Activated T-cell treated with anti-CD3 and anti-CD28 coated beads, Interleukin-2, amount 50 U/mL, for 4 hours (primary cell): ENCODE results near the gene ADGRG4. TPM values are rescaled to one million over a fixed set of nuclear protein-coding genes. Genes with fewer than 3 reads are reported as not detected.
"Not testable (repeated sequence)": the region's sequence is repeated elsewhere in the genome, so short reads cannot be mapped to it uniquely, and the experiment has no call there.

ENCODE experiments used
- ATAC-seq, 2 donors: fragments of 200-7000 bp; cut with Tn5 transposase; one replicate each; pipeline ENCODE4 v1.10.0; 2021
- DNase-seq: peaks from one replicate; pipeline ENCODE4 v3.0.0-alpha.2; 2020
- H3K27me3 Mint-ChIP-seq: one replicate; pipeline ENCODE4 v1.8.0; 2021; ENCODE audit warnings: low read depth, mixed read lengths
- H3K36me3 Mint-ChIP-seq: one replicate; pipeline ENCODE4 v1.8.0; 2022; ENCODE audit warnings: mixed read lengths; ENCODE audit not compliant: insufficient read depth
- H3K4me1 Mint-ChIP-seq: one replicate; pipeline ENCODE4 v1.8.0; 2021; ENCODE audit warnings: low read depth, mixed read lengths
- H3K4me3 Mint-ChIP-seq: one replicate; pipeline ENCODE4 v1.8.0; 2021; ENCODE audit warnings: mild to moderate bottlenecking, moderate library complexity, mixed read lengths
- H3K9me3 Mint-ChIP-seq: one replicate; pipeline ENCODE4 v1.8.0; 2021; ENCODE audit warnings: mixed read lengths
- total RNA-seq, 3 donors: library from RNA; stranded (reverse); gene quantifications; one replicate each; pipeline ENCODE4 v1.2.1, GENCODE V29; 2021

ADGRG4 gene
- total RNA-seq: not detected

- not testable (repeated sequence) for H3K27me3 Mint-ChIP-seq, H3K4me1 Mint-ChIP-seq, DNase-seq, ATAC-seq, H3K4me3 Mint-ChIP-seq, H3K9me3 Mint-ChIP-seq, H3K36me3 Mint-ChIP-seq
Measured at GRCh38 chrX:136300721-136301120, at the start of gene ADGRG4. ADGRG4 (plus strand) TSS chrX:136300963; CDS start chrX:136308778, 7,815 bp downstream.

GRCh38 chrX:136251041-136251991 lies 49.4 kb upstream of the ADGRG4 start, which contains the start of gene MAP7D3:
MAP7D3 (minus strand) TSS chrX:136251400; CDS start chrX:136251358, 42 bp downstream.
- DNase-seq (peak; percentile 57), ATAC-seq (peak; percentile 88)
- peaks cover 4% of the 10 kb centered on the region for H3K4me1 Mint-ChIP-seq
- H3K27me3 Mint-ChIP-seq: no peaks in the 10 kb centered on the region
- peak within 1 kb of the TSS; percentile 89 for H3K4me3 Mint-ChIP-seq
- no peaks in the 10 kb centered on the region for H3K9me3 Mint-ChIP-seq
- H3K36me3 Mint-ChIP-seq: no peaks in the 10 kb centered on the region

- H3K9me3 Mint-ChIP-seq: no peaks in the 10 kb centered on the region
Measured at GRCh38 chrX:136255541-136255940, 45.2 kb upstream of the ADGRG4 start.

GRCh38 chrX:136256026-136256425 lies 44.7 kb upstream of the ADGRG4 start:
- H3K4me1 Mint-ChIP-seq: peaks cover 13% of the 10 kb centered on the region
- no peak overlapping the region for H3K4me3 Mint-ChIP-seq
- no peaks in the 10 kb centered on the region for H3K9me3 Mint-ChIP-seq
- no peaks in the 10 kb centered on the region for H3K36me3 Mint-ChIP-seq
- H3K27me3 Mint-ChIP-seq: no peaks in the 10 kb centered on the region
- ATAC-seq: no peak
- DNase-seq: no peak

More at GRCh38 chrX:136255541-136255940, 45.2 kb upstream of the ADGRG4 start:
- no peaks in the 10 kb centered on the region for H3K27me3 Mint-ChIP-seq
- DNase-seq (no peak), ATAC-seq (no peak)
- no peaks in the 10 kb centered on the region for H3K36me3 Mint-ChIP-seq
- no peak overlapping the region for H3K4me3 Mint-ChIP-seq
- H3K4me1 Mint-ChIP-seq: peaks cover 13% of the 10 kb centered on the region

GRCh38 chrX:136258951-136259350 lies 41.8 kb upstream of the ADGRG4 start:
- Mint-ChIP-seq H3K4me1 (peaks cover 11% of the 10 kb centered on the region), H3K4me3 (no peak overlapping the region), H3K27me3 (no peaks in the 10 kb centered on the region), H3K9me3 (no peaks in the 10 kb centered on the region), H3K36me3 (no peaks in the 10 kb centered on the region)
- no peak for ATAC-seq
- no peak for DNase-seq

- H3K4me3 Mint-ChIP-seq: no peak overlapping the region
- H3K36me3 Mint-ChIP-seq: no peaks in the 10 kb centered on the region
- peaks cover 11% of the 10 kb centered on the region for H3K4me1 Mint-ChIP-seq
- ATAC-seq: peak in 1 of 2 donors; percentile 69
- no peaks in the 10 kb centered on the region for H3K9me3 Mint-ChIP-seq
- H3K27me3 Mint-ChIP-seq: no peaks in the 10 kb centered on the region
- DNase-seq: no peak
Measured at GRCh38 chrX:136259543-136259942, 41.2 kb upstream of the ADGRG4 start.

- H3K27me3 Mint-ChIP-seq: no peaks in the 10 kb centered on the region
- no peak for DNase-seq
- H3K4me3 Mint-ChIP-seq: no peak overlapping the region
- no peak for ATAC-seq
- no peaks in the 10 kb centered on the region for H3K9me3 Mint-ChIP-seq
- no peaks in the 10 kb centered on the region for H3K36me3 Mint-ChIP-seq
- peaks cover 11% of the 10 kb centered on the region for H3K4me1 Mint-ChIP-seq
Measured at GRCh38 chrX:136260776-136261175, 40.0 kb upstream of the ADGRG4 start.

GRCh38 chrX:136261321-136261720 lies 39.4 kb upstream of the ADGRG4 start:
- Mint-ChIP-seq H3K4me1 (peaks cover 11% of the 10 kb centered on the region), H3K4me3 (no peak overlapping the region), H3K27me3 (no peaks in the 10 kb centered on the region), H3K9me3 (no peaks in the 10 kb centered on the region), H3K36me3 (no peaks in the 10 kb centered on the region)
- no peak for ATAC-seq
- no peak for DNase-seq

- no peak for DNase-seq
Measured at GRCh38 chrX:136262243-136262642, 38.5 kb upstream of the ADGRG4 start.

GRCh38 chrX:136262812-136263315 lies 37.9 kb upstream of the ADGRG4 start:
- ATAC-seq: no peak
- Mint-ChIP-seq H3K4me1 (peaks cover 11% of the 10 kb centered on the region), H3K4me3 (no peak overlapping the region), H3K9me3 (no peaks in the 10 kb centered on the region), H3K27me3 (no peaks in the 10 kb centered on the region), H3K36me3 (no peaks in the 10 kb centered on the region)
- DNase-seq: no peak

More at GRCh38 chrX:136262243-136262642, 38.5 kb upstream of the ADGRG4 start:
- Mint-ChIP-seq H3K9me3 (no peaks in the 10 kb centered on the region), H3K4me1 (peaks cover 11% of the 10 kb centered on the region), H3K36me3 (no peaks in the 10 kb centered on the region), H3K4me3 (no peak overlapping the region), H3K27me3 (no peaks in the 10 kb centered on the region)
- ATAC-seq: no peak

- H3K27me3 Mint-ChIP-seq: no peaks in the 10 kb centered on the region
- no peak for DNase-seq
- no peak for ATAC-seq
Measured at GRCh38 chrX:136266828-136267227, 33.9 kb upstream of the ADGRG4 start.

GRCh38 chrX:136268051-136269048 lies 32.4 kb upstream of the ADGRG4 start:
- no peaks in the 10 kb centered on the region for H3K27me3 Mint-ChIP-seq
- no peaks in the 10 kb centered on the region for H3K36me3 Mint-ChIP-seq
- H3K4me3 Mint-ChIP-seq: no peak overlapping the region
- ATAC-seq (peak; percentile 43 to 70), DNase-seq (peak; percentile 44)
- H3K4me1 Mint-ChIP-seq: no peaks in the 10 kb centered on the region
- H3K9me3 Mint-ChIP-seq: no peaks in the 10 kb centered on the region

More at GRCh38 chrX:136266828-136267227, 33.9 kb upstream of the ADGRG4 start:
- no peaks in the 10 kb centered on the region for H3K36me3 Mint-ChIP-seq
- no peaks in the 10 kb centered on the region for H3K4me1 Mint-ChIP-seq
- no peak overlapping the region for H3K4me3 Mint-ChIP-seq
- no peaks in the 10 kb centered on the region for H3K9me3 Mint-ChIP-seq

GRCh38 chrX:136269921-136270320 lies 30.8 kb upstream of the ADGRG4 start:
- Mint-ChIP-seq H3K4me3 (no peak overlapping the region), H3K9me3 (no peaks in the 10 kb centered on the region), H3K36me3 (no peaks in the 10 kb centered on the region), H3K27me3 (no peaks in the 10 kb centered on the region), H3K4me1 (no peaks in the 10 kb centered on the region)
- DNase-seq (no peak), ATAC-seq (no peak)

GRCh38 chrX:136271300-136271699 lies 29.5 kb upstream of the ADGRG4 start:
- Mint-ChIP-seq H3K27me3 (no peaks in the 10 kb centered on the region), H3K36me3 (no peaks in the 10 kb centered on the region), H3K4me3 (no peak overlapping the region), H3K4me1 (no peaks in the 10 kb centered on the region), H3K9me3 (no peaks in the 10 kb centered on the region)
- ATAC-seq (no peak), DNase-seq (no peak)
